Gastrocnemius medialis (tissue), 4 donors: ENCODE results near the gene IGF2BP1. TPM values are rescaled to one million over a fixed set of nuclear protein-coding genes. Genes with fewer than 3 reads are reported as not detected.

Source experiments
- ATAC-seq, 2 donors: fragments of 150-250 bp; one replicate each; pipeline ENCODE4 v1.9.1; 2016
- DNase-seq, 2 donors: peaks; one replicate each; pipeline ENCODE4 v3.0.0-alpha.2; 2019
- H3K27ac ChIP-seq, 4 donors: fragments of 200-600 bp; sonication (generic); 1 replicate in 1 of 4; 2 replicates in 3 of 4; pipeline ENCODE4 v1.5.1; 2016 to 2018; ENCODE audit warnings: mild to moderate bottlenecking in 2 of 4, moderate library complexity in 1 of 4
- H3K27me3 ChIP-seq, 3 donors: fragments of 200-600 bp; sonication (generic) in 2 of 3; 1 replicate in 1 of 3; 2 replicates in 2 of 3; pipeline versions ENCODE4 v1.5.1 to v1.6.0; 2016 to 2019; ENCODE audit warnings: mild to moderate bottlenecking in 1 of 3, moderate library complexity in 1 of 3
- H3K36me3 ChIP-seq, 2 donors: fragments of 200-600 bp; sonication (generic) in 1 of 2; one replicate each; pipeline ENCODE4 v1.5.1; 2017 to 2018
- H3K4me1 ChIP-seq, 2 donors: fragments of 200-600 bp; sonication (generic) in 1 of 2; one replicate each; pipeline ENCODE4 v1.5.1; 2016 to 2017; ENCODE audit warnings: mild to moderate bottlenecking in 2 of 2
- H3K4me3 ChIP-seq, 4 donors: fragments of 200-600 bp; sonication (generic) in 3 of 4; 1 replicate in 1 of 4; 2 replicates in 3 of 4; pipeline ENCODE4 v1.5.1; 2016 to 2019; ENCODE audit warnings: mild to moderate bottlenecking in 2 of 4
- H3K9me3 ChIP-seq, 3 donors: fragments of 200-600 bp; sonication (generic) in 2 of 3; 1 replicate in 1 of 3; 2 replicates in 2 of 3; pipeline ENCODE4 v1.5.1; 2016 to 2019
- CTCF ChIP-seq, 5 experiments: fragments of 450-650 bp in 3 of 5; fragments of 200-600 bp in 2 of 5; sonication (generic) in 2 of 5; IDR thresholded peaks in 4 of 5; conservative IDR thresholded peaks in 1 of 5; 1 replicate in 4 of 5; 2 replicates in 1 of 5; pipeline ENCODE4 v1.5.1; 2016 to 2019; ENCODE audit warnings: antibody characterized with exemption in 5 of 5, mild to moderate bottlenecking in 3 of 5, moderate library complexity in 3 of 5
- POLR2A ChIP-seq, 2 donors: fragments of 450-650 bp; IDR thresholded peaks; one replicate each; pipeline ENCODE4 v1.6.1; 2017; ENCODE audit warnings: antibody characterized with exemption in 2 of 2, mild to moderate bottlenecking in 2 of 2, moderate library complexity in 2 of 2
- in situ Hi-C, 4 donors: fragments of 200-750 bp; cut with MboI; loops; one replicate each; pipeline versions ENCODE4 v1.15.0 to v1.8.0; 2017; ENCODE audit warnings: low sequenced_read_pairs in 4 of 4
- intact Hi-C: fragments of 100-400 bp; cut with DNase I; formaldehyde crosslinking; loops from one replicate; pipeline ENCODE4 v1.15.1; 2023; ENCODE audit warnings: low total_unique reads
- total RNA-seq, 4 donors: library from RNA; depleted of rRNA; stranded (reverse); fragments of >200 nt; gene quantifications; one replicate each; pipeline versions ENCODE4 v1.1.0 to v1.2.3, GENCODE V29; 2016

IGF2BP1 gene
- total RNA-seq, 4 donors from 2014 or later = not detected

GRCh38 chr17:49089094-49089493 is 91.9 kb downstream of the IGF2BP1 start:
- peaks cover 0 to 5% (median 3%) of the 10 kb centered on the region in 3 donors for H3K27me3 ChIP-seq

GRCh38 chr17:49090878-49091594 is 93.9 kb downstream of the IGF2BP1 start:
- Histone ChIP-seq H3K4me1 (no peaks in the 10 kb centered on the region), H3K4me3 (no peak overlapping the region), H3K36me3 (no peaks in the 10 kb centered on the region), H3K27me3 (peaks cover 0 to 2% (median 0%) of the 10 kb centered on the region in 3 donors), H3K9me3 (no peaks in the 10 kb centered on the region), H3K27ac (no peak overlapping the region)
- TF ChIP-seq CTCF (IDR thresholded peaks at IDR 0.05 in 4 of 5, conservative IDR thresholded peaks at IDR 0.05 in 1 of 5) (no peak), POLR2A (IDR thresholded peaks at IDR 0.05) (no peak)
- in situ Hi-C loops = no loop called here
- intact Hi-C loops = no loop called here
- DNase-seq (no peak), ATAC-seq (no peak)

More at GRCh38 chr17:49089094-49089493, 91.9 kb downstream of the IGF2BP1 start:
- H3K4me3 ChIP-seq = no peak overlapping the region
- H3K4me1 ChIP-seq = no peaks in the 10 kb centered on the region
- H3K27ac ChIP-seq = no peak overlapping the region
- TF ChIP-seq POLR2A (IDR thresholded peaks at IDR 0.05) (no peak), CTCF (IDR thresholded peaks at IDR 0.05 in 4 of 5, conservative IDR thresholded peaks at IDR 0.05 in 1 of 5) (no peak)
- no peak for ATAC-seq
- H3K36me3 ChIP-seq = no peaks in the 10 kb centered on the region
- in situ Hi-C loops (no loop called here), intact Hi-C loops (no loop called here)
- DNase-seq = no peak
- no peaks in the 10 kb centered on the region for H3K9me3 ChIP-seq

GRCh38 chr17:49093131-49093530 is 95.9 kb downstream of the IGF2BP1 start:
- TF ChIP-seq CTCF (IDR thresholded peaks at IDR 0.05 in 4 of 5, conservative IDR thresholded peaks at IDR 0.05 in 1 of 5) = no peak
- Histone ChIP-seq H3K9me3 (no peaks in the 10 kb centered on the region), H3K4me1 (no peaks in the 10 kb centered on the region), H3K4me3 (no peak overlapping the region), H3K27ac (no peak overlapping the region), H3K36me3 (no peaks in the 10 kb centered on the region), H3K27me3 (no peaks in the 10 kb centered on the region)
- in situ Hi-C loops = no loop called here
- DNase-seq (no peak), ATAC-seq (no peak)
- intact Hi-C loops = no loop called here

- Histone ChIP-seq H3K4me1 (no peaks in the 10 kb centered on the region), H3K27ac (no peak overlapping the region), H3K4me3 (no peak overlapping the region), H3K9me3 (no peaks in the 10 kb centered on the region), H3K36me3 (no peaks in the 10 kb centered on the region), H3K27me3 (peaks cover 0 to 6% (median 3%) of the 10 kb centered on the region in 3 donors)
- in situ Hi-C loops = no loop called here
- ATAC-seq (no peak), DNase-seq (no peak)
- intact Hi-C loops = no loop called here
- TF ChIP-seq POLR2A (IDR thresholded peaks at IDR 0.05) (no peak), CTCF (IDR thresholded peaks at IDR 0.05 in 4 of 5, conservative IDR thresholded peaks at IDR 0.05 in 1 of 5) (no peak)
Observed at GRCh38 chr17:49100601-49101000, 103.4 kb downstream of the IGF2BP1 start.
